Loucy (cell line): ENCODE measurements around the gene FBLN2.

Source experiments
- H2AFZ ChIP-seq: fragments of 200-600 bp; sonication (generic); 2 replicates; pipeline ENCODE4 v1.6.0; 2016; ENCODE audit warnings: antibody characterized with exemption, mild to moderate bottlenecking, low read length, moderate library complexity
- H3F3A ChIP-seq: fragments of 200-600 bp; 2 replicates; pipeline ENCODE4 v1.6.0; 2016; ENCODE audit warnings: antibody characterized with exemption, low read depth, mild to moderate bottlenecking
- H3K27me3 ChIP-seq: fragments of 200-600 bp; sonication (generic); 2 replicates; pipeline ENCODE4 v1.6.1; 2014; ENCODE audit warnings: low read length, mild to moderate bottlenecking; ENCODE audit not compliant: insufficient read depth, poor library complexity, severe bottlenecking
- H3K36me3 ChIP-seq: fragments of 200-600 bp; sonication (generic); 2 replicates; pipeline ENCODE4 v1.6.1; 2016; ENCODE audit warnings: low read length; ENCODE audit not compliant: insufficient read depth
- H3K4me1 ChIP-seq: fragments of 200-600 bp; sonication (generic); 2 replicates; pipeline ENCODE4 v1.5.1; 2014; ENCODE audit warnings: low read length, mild to moderate bottlenecking; ENCODE audit not compliant: insufficient read depth, poor library complexity, severe bottlenecking
- H3K4me2 ChIP-seq: fragments of 200-600 bp; sonication (generic); 2 replicates; pipeline ENCODE4 v1.6.0; 2014; ENCODE audit warnings: antibody characterized with exemption, low read length, low read depth, mild to moderate bottlenecking; ENCODE audit not compliant: poor library complexity, severe bottlenecking
- H3K4me3 ChIP-seq: fragments of 200-600 bp; sonication (generic); 2 replicates; pipeline ENCODE4 v1.5.1; 2014; ENCODE audit warnings: low read length, mild to moderate bottlenecking, mixed read lengths; ENCODE audit not compliant: poor library complexity, severe bottlenecking
- H3K79me2 ChIP-seq: fragments of 200-600 bp; sonication (generic); 2 replicates; pipeline ENCODE4 v1.6.1; 2014; ENCODE audit warnings: low read length; ENCODE audit not compliant: insufficient read depth
- H3K9ac ChIP-seq: fragments of 200-600 bp; sonication (generic); 2 replicates; pipeline ENCODE4 v1.6.0; 2014; ENCODE audit warnings: mild to moderate bottlenecking, low read depth, low read length, moderate library complexity; ENCODE audit not compliant: poor library complexity, severe bottlenecking
- H3K9me2 ChIP-seq: fragments of 200-600 bp; sonication (generic); replicated peaks from 2 replicates; pipeline ENCODE4 v1.6.1; 2016; ENCODE audit warnings: low read depth, low read length, mixed read lengths
- H3K9me3 ChIP-seq: fragments of 200-600 bp; sonication (generic); 2 replicates; pipeline ENCODE4 v1.6.1; 2014; ENCODE audit warnings: mild to moderate bottlenecking, antibody characterized with exemption, low read length, low read depth; ENCODE audit not compliant: insufficient read depth
- H4K20me1 ChIP-seq: fragments of 200-600 bp; sonication (generic); 2 replicates; pipeline ENCODE4 v1.6.0; 2014; ENCODE audit warnings: antibody characterized with exemption, low read length, mild to moderate bottlenecking; ENCODE audit not compliant: insufficient read depth, poor library complexity, severe bottlenecking
- EZH2phosphoT487 ChIP-seq: fragments of 200-600 bp; IDR thresholded peaks from 2 replicates; pipeline ENCODE4 v1.6.1; 2018; ENCODE audit warnings: antibody characterized with exemption, mild to moderate bottlenecking, moderate library complexity, borderline replicate concordance
- TF ChIP-seq, protein P1 (sequence below): fragments of 200-600 bp; sonication (generic); conservative IDR thresholded peaks from 2 replicates; pipeline ENCODE4 v1.5.1; 2014; ENCODE audit warnings: mild to moderate bottlenecking, antibody characterized with exemption, low read length

The FBLN2 gene

GRCh38 chr3:13622356-13622755 is 73.4 kb downstream of the FBLN2 start:
- Histone ChIP-seq H3K4me3 (no peak overlapping the region), H3K27me3 (no peaks in the 10 kb centered on the region), H3F3A (no peaks in the 10 kb centered on the region), H3K4me1 (no peaks in the 10 kb centered on the region), H3K79me2 (no peaks in the 10 kb centered on the region), H2AFZ (no peak overlapping the region), H3K36me3 (no peaks in the 10 kb centered on the region), H3K9me3 (no peaks in the 10 kb centered on the region), H3K9ac (no peak overlapping the region), H3K4me2 (no peak overlapping the region), H3K9me2 (no peaks in the 10 kb centered on the region), H4K20me1 (no peaks in the 10 kb centered on the region)
- TF ChIP-seq, protein P1, sequence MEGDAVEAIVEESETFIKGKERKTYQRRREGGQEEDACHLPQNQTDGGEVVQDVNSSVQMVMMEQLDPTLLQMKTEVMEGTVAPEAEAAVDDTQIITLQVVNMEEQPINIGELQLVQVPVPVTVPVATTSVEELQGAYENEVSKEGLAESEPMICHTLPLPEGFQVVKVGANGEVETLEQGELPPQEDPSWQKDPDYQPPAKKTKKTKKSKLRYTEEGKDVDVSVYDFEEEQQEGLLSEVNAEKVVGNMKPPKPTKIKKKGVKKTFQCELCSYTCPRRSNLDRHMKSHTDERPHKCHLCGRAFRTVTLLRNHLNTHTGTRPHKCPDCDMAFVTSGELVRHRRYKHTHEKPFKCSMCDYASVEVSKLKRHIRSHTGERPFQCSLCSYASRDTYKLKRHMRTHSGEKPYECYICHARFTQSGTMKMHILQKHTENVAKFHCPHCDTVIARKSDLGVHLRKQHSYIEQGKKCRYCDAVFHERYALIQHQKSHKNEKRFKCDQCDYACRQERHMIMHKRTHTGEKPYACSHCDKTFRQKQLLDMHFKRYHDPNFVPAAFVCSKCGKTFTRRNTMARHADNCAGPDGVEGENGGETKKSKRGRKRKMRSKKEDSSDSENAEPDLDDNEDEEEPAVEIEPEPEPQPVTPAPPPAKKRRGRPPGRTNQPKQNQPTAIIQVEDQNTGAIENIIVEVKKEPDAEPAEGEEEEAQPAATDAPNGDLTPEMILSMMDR: no peak
- no peak for TF ChIP-seq EZH2phosphoT487

GRCh38 chr3:13623101-13623654 is 74.3 kb downstream of the FBLN2 start:
- Histone ChIP-seq H3K4me2 (no peak overlapping the region), H3K79me2 (no peaks in the 10 kb centered on the region), H3K9ac (no peak overlapping the region), H3K9me2 (no peaks in the 10 kb centered on the region), H3K4me1 (no peaks in the 10 kb centered on the region), H4K20me1 (no peaks in the 10 kb centered on the region), H3K36me3 (no peaks in the 10 kb centered on the region), H3K9me3 (no peaks in the 10 kb centered on the region), H3F3A (no peaks in the 10 kb centered on the region), H3K27me3 (no peaks in the 10 kb centered on the region), H3K4me3 (no peak overlapping the region), H2AFZ (no peak overlapping the region)
- TF ChIP-seq, protein P1: no peak
- no peak for TF ChIP-seq EZH2phosphoT487

DNA sequence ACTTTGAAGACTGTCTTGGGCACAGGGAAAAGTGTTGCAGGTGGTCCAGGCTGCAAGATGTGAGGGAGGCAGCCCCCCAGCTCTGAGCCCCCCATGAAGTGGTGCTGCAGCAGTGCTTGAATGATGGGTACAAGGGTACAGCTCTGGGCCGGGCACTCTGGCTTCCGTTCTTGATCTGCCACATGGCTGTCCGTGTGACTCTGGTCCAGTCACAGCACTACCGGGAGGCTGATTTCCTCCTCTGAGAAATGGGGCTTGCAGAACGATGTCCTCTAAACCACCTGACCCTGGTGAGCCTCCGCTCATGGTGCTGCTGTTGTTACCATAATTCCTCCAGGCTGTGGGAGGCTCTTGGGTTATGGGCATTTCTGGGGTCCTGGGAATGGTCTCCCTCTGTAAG is 75.1 kb downstream of the FBLN2 start:
- Histone ChIP-seq H3K4me2 (no peak overlapping the region), H3K79me2 (no peaks in the 10 kb centered on the region), H3K4me1 (no peaks in the 10 kb centered on the region)

More for the DNA sequence above, 75.1 kb downstream of the FBLN2 start:
- Histone ChIP-seq H3K9me3 (no peaks in the 10 kb centered on the region), H3K9ac (no peak overlapping the region), H3K4me3 (no peak overlapping the region), H4K20me1 (no peaks in the 10 kb centered on the region), H3K27me3 (no peaks in the 10 kb centered on the region), H3K36me3 (no peaks in the 10 kb centered on the region), H3F3A (no peaks in the 10 kb centered on the region), H2AFZ (no peak overlapping the region), H3K9me2 (no peaks in the 10 kb centered on the region)
- TF ChIP-seq EZH2phosphoT487: no peak
- TF ChIP-seq, protein P1: no peak
